Kidney capillary endothelial cell (primary cell): ENCODE results near the gene LARGE2.

Experiments used
- DNase-seq: peaks from one replicate; pipeline ENCODE4 v3.0.0-alpha.2; 2018; ENCODE audit warnings: low spot score

LARGE2 gene

DNA sequence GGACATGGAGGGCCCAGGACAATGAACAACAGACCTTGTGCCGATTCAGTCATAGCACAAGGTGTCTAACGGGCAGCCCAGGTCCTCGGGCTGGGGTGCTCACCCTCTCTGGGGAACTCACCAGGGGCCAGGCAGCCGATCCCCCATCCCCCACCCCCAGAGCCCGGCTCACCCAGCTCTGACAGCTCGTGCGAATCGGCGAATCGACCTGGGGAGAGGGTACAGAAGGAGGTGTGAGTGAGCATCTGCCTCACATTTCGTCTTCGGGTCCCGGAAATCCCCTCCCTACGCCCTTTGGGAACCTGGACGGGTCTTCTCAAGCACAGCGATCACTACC is 5.2 kb upstream of the LARGE2 start:
- DNase-seq = no peak

DNA sequence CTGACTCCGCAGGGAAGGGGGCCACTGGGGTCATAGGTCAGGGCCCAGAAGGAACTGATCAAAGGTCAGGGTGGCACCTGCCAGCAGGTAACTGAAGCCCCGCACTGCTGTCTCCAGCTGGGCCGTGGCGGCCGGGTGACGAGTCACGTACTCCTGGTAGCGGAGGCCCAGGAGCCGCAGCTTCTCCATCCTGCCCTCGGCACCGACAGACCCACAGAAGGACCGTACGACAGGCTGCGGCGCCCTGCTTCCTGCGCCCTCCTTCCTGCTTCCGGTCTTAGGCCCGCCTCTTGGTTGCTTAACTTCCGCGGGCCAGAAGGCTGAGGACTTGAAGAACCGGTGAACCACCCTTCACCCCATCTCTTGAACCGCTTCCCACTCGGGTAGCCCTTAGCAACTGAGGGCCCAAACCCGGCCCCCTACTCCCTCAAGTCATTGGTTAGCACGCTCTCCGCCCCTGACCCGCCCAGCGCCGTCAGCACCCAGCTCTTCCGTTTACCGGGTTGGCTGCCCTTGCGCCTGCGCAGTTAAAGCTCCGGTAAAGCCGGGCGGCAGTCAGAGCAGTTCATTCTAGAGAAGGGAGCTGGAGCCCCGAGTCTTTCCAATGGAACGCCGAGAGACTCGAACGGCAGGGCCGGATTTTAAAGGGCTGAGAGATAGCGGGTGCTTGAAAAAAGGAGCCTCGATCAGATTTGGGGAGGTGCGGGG is 4.7 kb upstream of the LARGE2 start, which contains the start of gene PEX16:
Gene PEX16, minus strand, starts transcription at position 255 of the 708 bp plus-strand sequence. Its CDS starts 66 bp downstream, at position 189.
- DNase-seq = peak; percentile 99

GRCh38 chr11:45918331-45918941 is 4.0 kb upstream of the LARGE2 start:
- peak; percentile 52 for DNase-seq

DNA sequence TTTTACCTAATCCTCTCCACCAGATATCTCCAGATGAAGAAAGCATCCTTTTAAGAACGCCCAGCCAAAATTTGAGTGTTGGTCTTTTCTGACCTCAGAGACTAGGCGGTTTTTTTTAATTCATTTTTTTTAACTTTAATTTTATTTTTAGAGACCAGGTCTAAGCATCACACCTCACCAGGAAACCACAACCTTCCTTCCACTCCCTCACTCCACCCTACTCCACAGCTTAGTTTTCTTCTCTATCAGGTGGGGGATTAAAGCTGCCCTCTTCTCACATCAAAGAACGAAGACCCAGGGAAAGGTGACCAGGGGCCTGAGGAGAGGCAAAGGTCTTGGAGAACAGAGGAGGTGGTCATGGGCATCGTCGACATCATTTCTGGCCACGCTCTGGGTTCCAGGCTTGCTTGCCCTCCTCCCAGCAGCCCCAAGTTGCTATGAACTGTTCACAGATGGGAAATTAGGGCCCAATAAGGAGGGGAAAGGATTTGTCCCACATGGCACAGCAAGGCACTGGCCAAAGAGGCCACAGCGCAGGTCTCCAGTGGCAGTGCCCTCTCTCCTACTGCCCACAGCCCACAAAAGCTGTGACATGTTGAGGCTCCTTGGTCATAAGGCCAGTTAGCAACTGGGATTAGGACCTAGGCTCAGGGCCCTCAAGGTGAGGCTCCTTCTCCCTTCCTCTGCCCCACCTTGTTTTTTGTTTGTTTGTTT is 3.3 kb upstream of the LARGE2 start:
- DNase-seq = no peak

- DNase-seq = no peak
These were observed 2.5 kb upstream of the LARGE2 start for GRCh38 chr11:45919806-45920530.

DNA sequence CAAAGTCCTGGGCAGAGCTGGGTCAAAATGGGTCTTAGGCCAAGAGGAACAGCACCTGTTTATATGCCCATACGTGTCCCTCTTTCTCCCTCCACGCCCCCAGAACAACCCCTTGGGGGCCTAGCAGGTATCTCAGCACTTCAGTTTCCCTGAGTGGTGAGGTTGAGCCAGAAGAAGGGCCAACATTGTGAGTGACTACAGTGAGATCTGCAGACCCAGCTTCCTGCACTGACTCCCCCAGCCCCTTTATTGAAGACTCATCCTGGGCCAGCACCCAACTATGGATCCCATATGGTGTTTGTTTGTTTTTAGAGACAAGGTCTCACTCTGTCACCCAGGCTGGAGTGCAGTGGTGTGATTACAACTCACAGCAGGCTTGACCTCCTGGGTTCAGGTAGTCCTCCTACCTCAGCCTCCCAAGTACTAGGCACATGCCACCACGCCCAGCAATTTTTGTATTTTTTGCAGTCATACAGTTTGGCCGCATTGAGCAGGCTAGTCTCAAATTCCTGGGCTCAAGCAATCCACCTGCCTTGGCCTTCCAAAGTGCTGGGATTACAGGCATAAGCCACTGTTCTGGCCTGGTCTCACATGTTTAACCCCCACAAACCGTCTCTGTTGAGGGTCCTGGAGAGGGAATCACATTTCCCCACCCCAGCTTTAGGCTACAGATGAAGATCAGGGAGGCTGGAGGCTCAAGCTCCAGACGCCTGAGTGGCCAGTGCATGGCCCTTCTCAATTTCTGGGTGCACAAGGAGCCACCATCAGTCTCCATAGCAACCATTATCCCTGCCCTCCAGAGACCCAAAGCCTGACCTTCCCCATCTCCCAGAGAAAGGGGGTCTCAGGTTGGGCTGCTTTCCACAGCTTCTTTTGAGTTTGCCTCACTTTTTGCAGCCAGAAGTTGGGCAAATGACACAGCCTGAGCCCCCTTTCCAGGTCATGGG is 1.7 kb upstream of the LARGE2 start:
- no peak for DNase-seq

DNA sequence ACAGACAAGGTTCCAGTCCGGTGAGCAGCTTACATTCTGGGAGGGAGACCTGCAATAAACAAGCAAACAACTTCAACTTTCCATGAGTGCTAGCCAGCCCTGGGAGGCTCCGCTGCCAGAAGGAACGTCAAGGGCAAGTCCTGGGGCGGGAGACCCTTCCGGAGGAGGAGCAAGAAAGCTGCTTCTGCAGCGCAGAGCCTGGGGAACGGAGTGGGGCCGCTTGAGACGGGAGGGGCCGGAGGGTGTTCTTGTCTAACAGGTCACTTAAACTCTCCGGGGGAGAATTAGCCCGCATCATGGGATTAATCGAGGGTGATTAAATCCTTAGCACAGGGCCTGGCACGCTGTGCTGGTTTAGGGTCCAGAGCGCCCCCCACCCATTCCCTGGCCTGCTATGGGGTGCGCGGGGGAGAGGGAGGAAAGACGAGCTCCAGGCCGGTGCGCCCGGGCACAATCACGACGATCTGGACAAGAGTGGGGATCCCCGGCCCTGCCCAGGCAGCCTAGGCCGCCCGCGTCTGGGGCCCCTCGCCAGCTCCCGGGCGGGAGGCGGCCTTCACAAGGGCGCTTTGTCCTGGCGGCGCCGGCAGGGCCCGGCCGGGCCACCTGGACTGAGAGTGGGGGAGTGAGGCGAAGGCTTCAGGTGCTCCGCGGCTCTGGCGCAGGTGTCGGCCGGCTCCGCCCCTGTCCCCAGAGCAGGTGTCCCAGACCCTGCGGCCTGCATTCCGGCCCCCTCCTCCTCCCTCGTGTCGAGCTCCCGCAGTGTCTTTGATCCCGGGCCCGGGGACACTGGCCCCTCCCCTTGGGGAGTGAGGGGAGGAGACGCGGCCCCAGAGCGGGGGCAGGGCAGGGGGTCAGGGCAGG is 663 bp upstream of the LARGE2 start:
- no peak for DNase-seq

DNA sequence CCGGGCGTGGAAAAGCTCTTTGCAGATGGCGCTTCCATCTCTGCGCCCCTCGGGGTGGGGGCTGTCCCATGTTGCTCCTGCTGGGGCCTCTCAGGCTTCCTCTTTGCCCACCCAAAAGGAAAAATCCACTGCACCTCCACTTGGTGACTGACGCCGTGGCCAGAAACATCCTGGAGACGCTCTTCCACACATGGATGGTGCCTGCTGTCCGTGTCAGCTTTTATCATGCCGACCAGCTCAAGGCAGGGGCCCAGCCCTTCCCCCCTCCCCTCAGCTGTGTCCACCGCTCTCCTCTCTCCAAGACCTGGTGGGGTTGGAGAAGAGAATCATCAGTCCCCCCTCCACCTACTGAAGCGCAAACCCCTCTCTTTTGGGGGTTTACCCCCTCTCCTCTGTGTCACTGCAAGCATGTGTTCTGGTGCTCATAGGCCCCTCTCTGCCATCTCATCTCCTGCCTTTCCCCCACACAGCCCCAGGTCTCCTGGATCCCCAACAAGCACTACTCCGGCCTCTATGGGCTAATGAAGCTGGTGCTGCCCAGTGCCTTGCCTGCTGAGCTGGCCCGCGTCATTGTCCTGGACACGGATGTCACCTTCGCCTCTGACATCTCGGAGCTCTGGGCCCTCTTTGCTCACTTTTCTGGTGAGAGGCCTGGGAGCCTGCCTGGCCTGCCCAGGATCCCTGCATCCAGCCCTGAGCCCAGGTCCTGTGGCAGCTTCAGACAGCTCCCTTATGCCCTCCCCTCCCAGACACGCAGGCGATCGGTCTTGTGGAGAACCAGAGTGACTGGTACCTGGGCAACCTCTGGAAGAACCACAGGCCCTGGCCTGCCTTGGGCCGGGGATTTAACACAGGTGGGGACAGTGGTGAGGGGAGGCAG is 1.8 kb downstream of the LARGE2 start:
- no peak for DNase-seq

DNA sequence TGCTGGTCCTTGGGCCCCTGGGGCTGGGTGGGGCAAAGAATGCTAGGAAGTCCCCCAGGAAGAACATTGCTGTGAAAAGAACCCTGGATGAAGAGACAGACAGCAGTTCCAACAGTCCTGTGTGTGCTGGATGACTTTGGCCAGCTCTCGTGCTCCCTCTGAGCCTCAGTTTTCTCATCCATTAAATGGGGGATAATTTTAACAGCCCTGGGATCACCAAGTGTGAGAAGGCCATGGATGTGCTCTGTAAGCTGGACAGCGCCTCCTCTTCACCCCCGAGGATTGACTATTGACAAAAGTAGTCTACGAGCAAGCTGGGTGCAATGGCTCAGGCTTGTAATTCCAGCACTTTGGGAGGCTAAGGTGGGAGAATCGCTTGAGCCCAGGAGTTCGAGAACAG is 2.5 kb downstream of the LARGE2 start:
- DNase-seq = no peak

DNA sequence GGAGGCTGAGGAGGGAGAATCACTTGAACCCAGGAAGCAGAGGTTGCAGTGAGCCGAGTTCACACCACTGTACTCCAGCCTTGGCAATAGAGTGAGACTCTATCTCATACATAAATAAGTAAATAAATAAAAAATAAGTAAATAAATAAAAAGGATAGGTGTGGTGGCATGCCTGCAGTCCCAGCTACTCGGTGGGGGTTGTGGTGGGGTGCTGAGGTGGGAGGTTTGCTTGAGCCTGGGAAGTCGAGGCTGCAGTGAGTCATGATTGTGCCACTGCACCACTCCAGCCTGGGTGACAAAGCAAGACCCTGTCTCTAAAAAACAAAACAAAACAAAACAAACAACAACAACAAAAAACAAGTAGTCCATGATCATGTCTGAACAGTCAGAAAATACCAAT is 3.1 kb downstream of the LARGE2 start:
- no peak for DNase-seq

GRCh38 chr11:45926001-45926401 is 3.5 kb downstream of the LARGE2 start:
- no peak for DNase-seq

GRCh38 chr11:45926536-45927331 is 4.3 kb downstream of the LARGE2 start:
- no peak for DNase-seq

DNA sequence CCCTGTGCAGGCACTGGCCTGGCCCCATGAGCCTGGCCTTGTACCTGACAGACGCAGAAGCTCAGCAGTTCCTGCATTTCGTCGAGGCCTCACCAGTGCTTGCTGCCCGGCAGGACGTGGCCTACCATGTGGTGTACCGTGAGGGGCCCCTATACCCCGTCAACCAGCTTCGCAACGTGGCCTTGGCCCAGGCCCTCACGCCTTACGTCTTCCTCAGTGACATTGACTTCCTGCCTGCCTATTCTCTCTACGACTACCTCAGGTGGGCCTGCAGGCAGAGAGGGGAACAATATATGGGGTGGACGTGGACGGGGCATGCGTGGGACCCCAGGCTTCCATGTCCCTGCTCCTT is 4.9 kb downstream of the LARGE2 start:
- no peak for DNase-seq

- DNase-seq = no peak
These were observed 5.4 kb downstream of the LARGE2 start for GRCh38 chr11:45927684-45928413.

GRCh38 chr11:45928535-45929215 is 6.2 kb downstream of the LARGE2 start:
- DNase-seq = no peak

GRCh38 chr11:45929486-45930030 is 7.1 kb downstream of the LARGE2 start:
- DNase-seq = no peak
